Liver (tissue), 9 donors: ENCODE data around the gene SZT2. TPM values are rescaled to one million over a fixed set of nuclear protein-coding genes. Genes with fewer than 3 reads are reported as not detected.
A peak's percentile ranks its signal among the peaks of the same experiment; 100 is the strongest.

ENCODE experiments used
- DNase-seq: peaks from one replicate; pipeline ENCODE4 v3.0.0-alpha.2; 2017; ENCODE audit warnings: low spot score
- H3K27ac ChIP-seq, 2 donors: one replicate each; pipeline ENCODE4 v1.7.0; 2013; ENCODE audit warnings: inconsistent platforms in 2 of 2, low read length in 2 of 2, control low read depth in 1 of 2, low read depth in 1 of 2, mild to moderate bottlenecking in 1 of 2
- H3K27me3 ChIP-seq, 4 donors: one replicate each; pipeline versions ENCODE4 v1.6.1 to v1.7.0; 2013; ENCODE audit warnings: low read length in 3 of 4, inconsistent platforms in 1 of 4, mild to moderate bottlenecking in 1 of 4, moderate library complexity in 1 of 4; ENCODE audit not compliant: control insufficient read depth in 4 of 4, insufficient read depth in 4 of 4
- H3K36me3 ChIP-seq, 4 donors: one replicate each; pipeline versions ENCODE4 v1.6.1 to v1.7.0; 2013; ENCODE audit warnings: low read length in 3 of 4, mild to moderate bottlenecking in 3 of 4, low read depth in 1 of 4, moderate library complexity in 1 of 4; ENCODE audit not compliant: control insufficient read depth in 4 of 4, insufficient read depth in 3 of 4
- H3K4me1 ChIP-seq, 4 donors: one replicate each; pipeline versions ENCODE4 v1.6.1 to v1.7.0; 2013; ENCODE audit warnings: low read length in 3 of 4, mild to moderate bottlenecking in 3 of 4, moderate library complexity in 1 of 4; ENCODE audit not compliant: control insufficient read depth in 4 of 4, insufficient read depth in 4 of 4
- H3K4me3 ChIP-seq, 3 donors: one replicate each; pipeline versions ENCODE4 v1.6.1 to v1.7.0; 2013; ENCODE audit warnings: low read length in 3 of 3, control low read depth in 1 of 3, low read depth in 1 of 3, mild to moderate bottlenecking in 1 of 3
- H3K9ac ChIP-seq, 2 donors: one replicate each; pipeline ENCODE4 v1.7.0; 2013; ENCODE audit warnings: low read length in 2 of 2, mild to moderate bottlenecking in 2 of 2, moderate library complexity in 2 of 2, control low read depth in 1 of 2, low read depth in 1 of 2
- H3K9me3 ChIP-seq, 4 donors: one replicate each; pipeline versions ENCODE4 v1.6.1 to v1.7.0; 2013; ENCODE audit warnings: low read length in 3 of 4; ENCODE audit not compliant: control insufficient read depth in 4 of 4
- ATF3 ChIP-seq: IDR thresholded peaks from 2 replicates; pipeline ENCODE4 v1.6.1; 2016; ENCODE audit warnings: antibody characterized with exemption
- CTCF ChIP-seq: fragments of 150-350 bp; IDR thresholded peaks from 2 replicates; pipeline ENCODE4 v1.5.1; 2017; ENCODE audit warnings: improper control_type of control experiment, low read depth, low read length; ENCODE audit not compliant: missing input control
- EGR1 ChIP-seq, 2 donors: IDR thresholded peaks; 2 replicates each; pipeline ENCODE4 v1.6.1; 2016 to 2018; ENCODE audit warnings: antibody characterized with exemption in 2 of 2, low read depth in 2 of 2
- FOXA1 ChIP-seq: IDR thresholded peaks from 2 replicates; pipeline ENCODE4 v1.6.1; 2016; ENCODE audit warnings: antibody characterized with exemption
- FOXA2 ChIP-seq: IDR thresholded peaks from 2 replicates; pipeline ENCODE4 v1.6.1; 2016; ENCODE audit warnings: antibody characterized with exemption
- GABPA ChIP-seq, 2 donors: IDR thresholded peaks in 1 of 2; conservative IDR thresholded peaks in 1 of 2; 2 replicates each; pipeline ENCODE4 v1.6.1; 2016; ENCODE audit warnings: antibody characterized with exemption in 2 of 2, mild to moderate bottlenecking in 1 of 2, moderate library complexity in 1 of 2
- HNF4A ChIP-seq, 2 donors: conservative IDR thresholded peaks; 2 replicates each; pipeline ENCODE4 v1.6.1; 2016; ENCODE audit warnings: antibody characterized with exemption in 2 of 2, mild to moderate bottlenecking in 2 of 2
- HNF4G ChIP-seq: IDR thresholded peaks from 2 replicates; pipeline ENCODE4 v1.6.1; 2016; ENCODE audit warnings: antibody characterized with exemption
- JUND ChIP-seq, 2 donors: IDR thresholded peaks; 2 replicates each; pipeline ENCODE4 v1.6.1; 2016; ENCODE audit warnings: antibody characterized with exemption in 2 of 2
- MAX ChIP-seq: IDR thresholded peaks from 2 replicates; pipeline ENCODE4 v1.6.1; 2016; ENCODE audit warnings: antibody characterized with exemption
- NR2F2 ChIP-seq: IDR thresholded peaks from 2 replicates; pipeline ENCODE4 v1.6.1; 2016; ENCODE audit warnings: antibody characterized with exemption
- RAD21 ChIP-seq, 2 donors: IDR thresholded peaks; 2 replicates each; pipeline ENCODE4 v1.6.1; 2016; ENCODE audit warnings: antibody characterized with exemption in 2 of 2, mild to moderate bottlenecking in 2 of 2
- REST ChIP-seq: IDR thresholded peaks from 2 replicates; pipeline ENCODE4 v1.6.1; 2016; ENCODE audit warnings: antibody characterized with exemption, mild to moderate bottlenecking
- RXRA ChIP-seq, 2 donors: IDR thresholded peaks; 2 replicates each; pipeline ENCODE4 v1.6.1; 2017 to 2018; ENCODE audit warnings: antibody characterized with exemption in 2 of 2, mild to moderate bottlenecking in 1 of 2
- SP1 ChIP-seq: IDR thresholded peaks from 2 replicates; pipeline ENCODE4 v1.6.1; 2018; ENCODE audit warnings: antibody characterized with exemption, mild to moderate bottlenecking
- TAF1 ChIP-seq: conservative IDR thresholded peaks from 2 replicates; pipeline ENCODE4 v1.6.1; 2016; ENCODE audit warnings: antibody characterized with exemption, mild to moderate bottlenecking
- YY1 ChIP-seq: IDR thresholded peaks from 2 replicates; pipeline ENCODE4 v1.6.1; 2016; ENCODE audit warnings: antibody characterized with exemption, mild to moderate bottlenecking
- WGBS: extraction: QIAGEN DNeasy Blood & Tissue Kit; methylation state at CpG from one replicate; pipeline ENCODE4 v1.1.7; 2013; 5-methylcytosine and 5-hydroxymethylcytosine counted together
- polyA plus RNA-seq, 2 donors: library from polyadenylated mRNA; stranded (reverse) in 1 of 2; unstranded in 1 of 2; fragments of 200-250 nt in 1 of 2; fragments of >200 nt in 1 of 2; fragmentation: Nextera tagmentation in 1 of 2; extraction: Ambion mirVana in 1 of 2; gene quantifications; one replicate each; pipeline versions ENCODE4 v1.2.1 to v1.2.3, GENCODE V29; 2013 to 2015
- total RNA-seq, 2 donors: library from RNA; depleted of rRNA; stranded (reverse); fragments of >200 nt; gene quantifications; one replicate each; pipeline ENCODE4 v1.2.3, GENCODE V29; 2014
- donor health status: healthy.
- donor health status: healthy.
- donor health status: healthy.
- donor health status: healthy.
- donor health status: healthy.

Gene SZT2
- total and polyA plus RNA-seq, 4 donors = 4.8 to 31.0 (median 11.9) TPM

GRCh38 chr1:43446881-43447835, 57.5 kb downstream of the SZT2 start:
- Histone ChIP-seq H3K4me3 (no peak overlapping the region), H3K4me1 (peaks cover 9 to 44% (median 26%) of the 10 kb centered on the region in 4 donors), H3K27ac (no peak overlapping the region), H3K36me3 (peaks cover 20 to 63% (median 38%) of the 10 kb centered on the region in 4 donors), H3K9me3 (no peaks in the 10 kb centered on the region), H3K27me3 (no peaks in the 10 kb centered on the region), H3K9ac (no peak overlapping the region)
- DNase-seq = no peak
- 97% methylated on average over 19 of the region's 19 CpGs for WGBS
- TF ChIP-seq HNF4A (conservative IDR thresholded peaks at IDR 0.05) = no peak
- TF ChIP-seq YY1 = no peak
- TF ChIP-seq RAD21 (IDR thresholded peaks at IDR 0.05) = no peak
- no peak for TF ChIP-seq FOXA2
- no peak for TF ChIP-seq CTCF
- no peak for TF ChIP-seq MAX
- no peak for TF ChIP-seq HNF4G
- TF ChIP-seq RXRA (IDR thresholded peaks at IDR 0.05) = no peak
- no peak for TF ChIP-seq FOXA1
- TF ChIP-seq SP1 = no peak
- no peak for TF ChIP-seq EGR1 (IDR thresholded peaks at IDR 0.05; ENCODE audit: low read depth in 2 of 2)
- no peak for TF ChIP-seq JUND (IDR thresholded peaks at IDR 0.05)
- TF ChIP-seq GABPA (IDR thresholded peaks at IDR 0.05 in 1 of 2, conservative IDR thresholded peaks at IDR 0.05 in 1 of 2) = no peak

- H3K27ac ChIP-seq = peak overlapping the region; percentile 75 to 83
- WGBS = 55% methylated on average over 25 of the region's 25 CpGs
- no peaks in the 10 kb centered on the region for H3K9me3 ChIP-seq
- H3K9ac ChIP-seq = no peak overlapping the region
- no peak for DNase-seq
- H3K4me3 ChIP-seq = peak overlapping the region in 1 of 3 donors; percentile 8
- H3K36me3 ChIP-seq = peaks cover 17 to 53% (median 34%) of the 10 kb centered on the region in 4 donors
- TF ChIP-seq FOXA2 (no peak), HNF4A (conservative IDR thresholded peaks at IDR 0.05) (peak; percentile 84), TAF1 (no peak), YY1 (peak; percentile 95), JUND (IDR thresholded peaks at IDR 0.05) (peak in 1 of 2 donors; percentile 43), HNF4G (peak; percentile 55), REST (peak; percentile 82), NR2F2 (no peak), SP1 (peak; percentile 93), FOXA1 (no peak), RXRA (IDR thresholded peaks at IDR 0.05) (peak; percentile 83), MAX (no peak), ATF3 (no peak)
- peaks cover 9 to 49% (median 33%) of the 10 kb centered on the region in 4 donors for H3K4me1 ChIP-seq
- no peaks in the 10 kb centered on the region for H3K27me3 ChIP-seq
These were observed 58.4 kb downstream of the SZT2 start for GRCh38 chr1:43447891-43448708.
